Psoas muscle (tissue), 8 donors: ENCODE measurements around the gene PPT2. TPM values are rescaled to one million over a fixed set of nuclear protein-coding genes. Genes with fewer than 3 reads are reported as not detected.

ENCODE experiments used
- ATAC-seq, 4 donors: fragments of 200-7000 bp; cut with Tn5 transposase; one replicate each; pipeline ENCODE4 v1.9.1; 2020; ENCODE audit warnings: moderate library complexity in 3 of 4, mild to moderate bottlenecking in 2 of 4
- DNase-seq, 2 donors: peaks; one replicate each; pipeline ENCODE4 v3.0.0-alpha.2; 2020
- H3K27ac ChIP-seq: fragments of 200-600 bp; one replicate; pipeline ENCODE4 v1.8.0; 2022
- H3K27me3 ChIP-seq, 3 donors: fragments of 200-600 bp in 1 of 3; one replicate each; pipeline versions ENCODE4 v1.6.1 to v1.8.0; 2013 to 2022; ENCODE audit warnings: low read length in 2 of 3, mild to moderate bottlenecking in 2 of 3, moderate library complexity in 1 of 3; ENCODE audit not compliant: insufficient read depth in 3 of 3
- H3K36me3 ChIP-seq, 2 donors: fragments of 200-600 bp in 1 of 2; one replicate each; pipeline versions ENCODE4 v1.6.1 to v1.8.0; 2013 to 2022; ENCODE audit warnings: low read depth in 1 of 2, mild to moderate bottlenecking in 1 of 2, moderate library complexity in 1 of 2; ENCODE audit not compliant: insufficient read depth in 1 of 2
- H3K4me1 ChIP-seq: fragments of 200-600 bp; one replicate; pipeline ENCODE4 v1.8.0; 2022
- H3K4me3 ChIP-seq: fragments of 200-600 bp; one replicate; pipeline ENCODE4 v1.8.0; 2022; ENCODE audit warnings: mild to moderate bottlenecking
- H3K9me3 ChIP-seq: fragments of 200-600 bp; one replicate; pipeline ENCODE4 v1.8.0; 2022
- CTCF ChIP-seq: fragments of 200-600 bp; IDR thresholded peaks from one replicate; pipeline ENCODE4 v1.8.0; 2022; ENCODE audit warnings: antibody characterized with exemption
- WGBS, 3 donors: extraction: QIAGEN DNeasy Blood & Tissue Kit; methylation state at CpG; one replicate each; pipeline versions ENCODE4 v1.1.6 to v1.1.7; 2013; 5-methylcytosine and 5-hydroxymethylcytosine counted together
- intact Hi-C, 2 donors: fragments of 100-400 bp; cut with DNase I; formaldehyde crosslinking; loops; one replicate each; pipeline versions ENCODE4 v1.11.0 to v1.14.2; 2022
- polyA plus RNA-seq, 3 donors: library from polyadenylated mRNA; stranded (reverse); fragments of 200-250 nt; gene quantifications; one replicate each; pipeline ENCODE4 v1.2.3, GENCODE V29; 2013
- total RNA-seq, 4 donors: library from RNA; stranded (reverse); fragmentation: NEBNext Ultra II Directional in 2 of 4; extraction: Animal tissue kit (Norgen Biotek cat#: 25700) in 2 of 4; gene quantifications; one replicate each; pipeline versions ENCODE4 v1.2.1 to v1.2.4, GENCODE V29; 2021 to 2023
- donor health status: healthy with polysubstance abuse.
- donor health status: DM: no; HTN: no; CAD: no; lungs with moderate emphysema.
- donor health status: Bipolar disorder and iron deficiency.
- donor health status: healthy.
- donor health status: DM: yes; HTN: yes; CAD: no.
- donor health status: DM: no; HTN: no; CAD: no.
- donor health status: DM: no; HTN: no; CAD: no.
- donor health status: DM: yes; HTN: yes; CAD: no.

PPT2 gene
- total and polyA plus RNA-seq, 7 donors = 11.3 to 28.3 (median 14.8) TPM

GRCh38 chr6:32170294-32170693 lies 16.4 kb downstream of the PPT2 start:
- no peaks in the 10 kb centered on the region for H3K9me3 ChIP-seq
- H3K27ac ChIP-seq = no peak overlapping the region
- no peak for DNase-seq
- H3K4me3 ChIP-seq = no peak overlapping the region
- peaks cover 10% of the 10 kb centered on the region for H3K4me1 ChIP-seq
- intact Hi-C loops = no loop called here
- no peaks in the 10 kb centered on the region for H3K27me3 ChIP-seq
- H3K36me3 ChIP-seq = peaks cover 0 to 54% of the 10 kb centered on the region in 2 donors
- 88 to 93% (median 89%) methylated on average over 11 of the region's 11 CpGs for WGBS, 3 donors
- TF ChIP-seq CTCF = no peak
- ATAC-seq = no peak

DNA sequence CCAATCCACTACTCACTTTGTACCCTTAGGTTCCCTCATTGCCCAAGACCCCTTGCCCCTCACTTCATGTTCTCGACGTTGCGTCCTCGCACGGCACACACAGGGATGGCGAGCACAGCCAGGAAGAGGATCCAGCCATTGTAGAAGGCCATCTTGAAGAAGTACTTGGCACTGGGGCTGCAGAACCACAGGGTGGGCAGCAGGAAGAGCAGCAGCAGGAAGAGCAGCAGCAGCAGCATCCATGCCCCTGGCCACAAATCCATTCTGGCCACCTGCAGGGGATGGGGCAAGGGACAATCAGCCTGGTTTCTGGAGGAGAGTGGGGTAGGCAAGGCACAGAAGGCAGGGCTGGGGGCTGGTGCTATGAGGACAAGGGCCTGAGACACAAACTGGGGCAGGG lies 17.3 kb downstream of the PPT2 start:
- Histone ChIP-seq H3K27me3 (no peaks in the 10 kb centered on the region), H3K36me3 (peaks cover 0 to 48% of the 10 kb centered on the region in 2 donors), H3K27ac (no peak overlapping the region), H3K4me1 (peaks cover 10% of the 10 kb centered on the region), H3K4me3 (no peak overlapping the region), H3K9me3 (no peaks in the 10 kb centered on the region)
- ATAC-seq (no peak), DNase-seq (no peak)
- intact Hi-C loops = no loop called here
- 90 to 97% (median 92%) methylated on average over 6 of the region's 6 CpGs for WGBS, 3 donors
- no peak for TF ChIP-seq CTCF

DNA sequence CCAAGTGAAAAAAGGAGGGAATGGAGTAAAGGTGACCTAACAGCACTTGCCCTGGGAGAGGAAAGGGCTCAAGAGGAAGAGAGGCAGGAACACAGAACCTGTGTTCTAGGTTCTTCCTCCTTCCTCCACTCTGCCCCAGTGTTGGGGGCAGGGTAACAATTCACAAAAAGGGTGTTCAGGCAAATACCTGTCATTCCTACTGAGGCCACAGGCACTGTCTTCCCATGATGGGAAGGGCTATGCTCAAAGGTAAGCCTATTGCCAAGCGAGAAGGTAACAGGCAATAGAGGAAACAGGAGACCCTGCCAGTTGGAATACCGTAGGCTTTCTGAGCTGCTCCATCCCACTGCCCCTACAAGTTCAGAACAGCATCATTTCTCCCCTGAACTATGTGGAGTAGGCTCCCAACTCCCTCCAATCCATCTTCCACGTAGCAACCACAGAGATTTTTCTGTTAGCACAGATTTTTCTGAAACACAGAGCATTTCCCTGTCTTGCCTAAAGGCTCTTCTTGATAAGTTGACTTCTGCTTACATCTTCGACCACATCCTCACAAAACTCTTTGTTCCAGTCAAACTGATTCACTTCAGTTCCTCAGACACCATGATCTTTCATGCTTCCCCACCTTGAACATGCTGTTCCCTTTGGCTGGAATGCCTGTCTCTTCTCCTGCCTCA lies 19.2 kb downstream of the PPT2 start:
- Histone ChIP-seq H3K4me1 (peaks cover 20% of the 10 kb centered on the region), H3K9me3 (no peaks in the 10 kb centered on the region), H3K27ac (no peak overlapping the region), H3K36me3 (peaks cover 0 to 29% of the 10 kb centered on the region in 2 donors), H3K27me3 (no peaks in the 10 kb centered on the region), H3K4me3 (no peak overlapping the region)
- intact Hi-C loops = no loop called here
- no peak for ATAC-seq
- no peak for TF ChIP-seq CTCF
- WGBS, 3 donors = 77 to 81% (median 79%) methylated on average over 4 of the region's 4 CpGs
- DNase-seq = no peak

- DNase-seq = no peak
- intact Hi-C loops = no loop called here
- Histone ChIP-seq H3K27me3 (no peaks in the 10 kb centered on the region), H3K27ac (no peak overlapping the region), H3K9me3 (no peaks in the 10 kb centered on the region), H3K4me3 (peak overlapping the region; percentile 92), H3K36me3 (peaks cover 0 to 18% of the 10 kb centered on the region in 2 donors), H3K4me1 (peaks cover 25% of the 10 kb centered on the region)
- no peak for TF ChIP-seq CTCF
- WGBS, 3 donors = 74 to 85% (median 77%) methylated on average over 1 of the region's 1 CpG
- no peak for ATAC-seq
These were observed 20.5 kb downstream of the PPT2 start for GRCh38 chr6:32174416-32174815.

GRCh38 chr6:32175322-32175710 lies 21.4 kb downstream of the PPT2 start:
- 6 to 17% (median 9%) methylated on average over 2 of the region's 2 CpGs for WGBS, 3 donors
- H3K36me3 ChIP-seq = peaks cover 0 to 17% of the 10 kb centered on the region in 2 donors
- H3K4me1 ChIP-seq = peaks cover 30% of the 10 kb centered on the region
- DNase-seq = no peak
- no peak for TF ChIP-seq CTCF
- intact Hi-C loops = loop anchor here in 1 of 2 donors (5.0 kb wide), 1 partner anchor 48 kb away; the partner anchor contains the start of gene ATF6B
- no peaks in the 10 kb centered on the region for H3K27me3 ChIP-seq
- H3K27ac ChIP-seq = peak overlapping the region; percentile 87
- ATAC-seq = no peak
- no peaks in the 10 kb centered on the region for H3K9me3 ChIP-seq
- H3K4me3 ChIP-seq = peak overlapping the region; percentile 92
